KMS-11 (cell line): ENCODE data around the gene ZBTB20.

ENCODE experiments used
- H2AFZ ChIP-seq: fragments of 200-600 bp; sonication (generic); 2 replicates; pipeline ENCODE4 v1.6.1; 2016; ENCODE audit warnings: antibody characterized with exemption, mixed run types, low read depth
- H3K27ac ChIP-seq: fragments of 200-600 bp; sonication (generic); 2 replicates; pipeline ENCODE4 v1.6.1; 2016; ENCODE audit warnings: mild to moderate bottlenecking, mixed run types
- H3K27me3 ChIP-seq: fragments of 200-600 bp; sonication (generic); 2 replicates; pipeline ENCODE4 v1.6.1; 2017; ENCODE audit warnings: mild to moderate bottlenecking, low read depth, mixed run types, moderate library complexity; ENCODE audit not compliant: insufficient read depth
- H3K36me3 ChIP-seq: fragments of 200-600 bp; sonication (generic); 2 replicates; pipeline ENCODE4 v1.6.1; 2017; ENCODE audit warnings: mild to moderate bottlenecking, mixed run types; ENCODE audit not compliant: insufficient read depth
- H3K4me1 ChIP-seq: fragments of 200-600 bp; sonication (generic); 2 replicates; pipeline ENCODE4 v1.6.1; 2016; ENCODE audit warnings: mild to moderate bottlenecking, low read depth, mixed run types; ENCODE audit not compliant: poor library complexity, severe bottlenecking
- H3K4me2 ChIP-seq: fragments of 200-600 bp; sonication (generic); 2 replicates; pipeline ENCODE4 v1.7.0; 2016; ENCODE audit warnings: mild to moderate bottlenecking, mixed run types
- H3K4me3 ChIP-seq: fragments of 200-600 bp; sonication (generic); IDR thresholded peaks from 2 replicates; pipeline ENCODE4 v1.6.1; 2017; ENCODE audit warnings: low read depth, low read length, mixed read lengths; ENCODE audit not compliant: insufficient read depth
- H3K79me2 ChIP-seq: fragments of 200-600 bp; sonication (generic); 2 replicates; pipeline ENCODE4 v1.6.1; 2016; ENCODE audit warnings: low read depth, mixed run types; ENCODE audit not compliant: insufficient read depth
- H3K9ac ChIP-seq: fragments of 200-600 bp; sonication (generic); 2 replicates; pipeline ENCODE4 v1.6.1; 2016; ENCODE audit warnings: mild to moderate bottlenecking, mixed run types
- H4K20me1 ChIP-seq: fragments of 200-600 bp; sonication (generic); 2 replicates; pipeline ENCODE4 v1.6.1; 2016; ENCODE audit warnings: mild to moderate bottlenecking, mixed run types; ENCODE audit not compliant: insufficient read depth
- TF ChIP-seq, protein P1 (sequence below): fragments of 200-600 bp; sonication (generic); conservative IDR thresholded peaks from 2 replicates; pipeline ENCODE4 v1.6.1; 2017; ENCODE audit warnings: low read depth, mild to moderate bottlenecking, antibody characterized with exemption, low read length, moderate library complexity, mixed read lengths

The ZBTB20 gene

DNA sequence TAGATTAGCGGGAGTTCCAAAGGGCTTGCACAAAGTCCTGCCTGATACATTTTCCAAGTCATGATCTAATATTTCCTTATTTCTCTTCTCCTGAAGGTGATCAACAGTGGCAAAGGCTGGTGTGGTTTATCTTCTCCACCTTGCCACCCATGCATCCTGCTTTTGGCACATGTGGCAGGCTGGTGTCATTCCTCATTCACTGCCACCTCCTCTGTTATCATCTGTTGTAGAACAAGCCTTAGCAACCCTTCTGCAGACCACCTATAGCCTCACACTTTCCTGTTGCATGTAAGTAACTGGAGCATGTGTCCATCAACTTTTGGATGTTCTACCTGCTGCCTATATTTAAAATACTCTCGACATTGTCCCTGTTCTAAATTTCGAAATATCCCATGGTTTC lies 294.1 kb downstream of the ZBTB20 start:
- Histone ChIP-seq H3K79me2 (no peaks in the 10 kb centered on the region), H3K4me1 (peaks cover 10% of the 10 kb centered on the region), H3K4me2 (no peak overlapping the region), H3K9ac (no peak overlapping the region), H4K20me1 (no peaks in the 10 kb centered on the region), H3K27me3 (no peaks in the 10 kb centered on the region), H2AFZ (no peak overlapping the region), H3K4me3 (no peak overlapping the region), H3K27ac (no peak overlapping the region), H3K36me3 (no peaks in the 10 kb centered on the region)
- TF ChIP-seq, protein P1, sequence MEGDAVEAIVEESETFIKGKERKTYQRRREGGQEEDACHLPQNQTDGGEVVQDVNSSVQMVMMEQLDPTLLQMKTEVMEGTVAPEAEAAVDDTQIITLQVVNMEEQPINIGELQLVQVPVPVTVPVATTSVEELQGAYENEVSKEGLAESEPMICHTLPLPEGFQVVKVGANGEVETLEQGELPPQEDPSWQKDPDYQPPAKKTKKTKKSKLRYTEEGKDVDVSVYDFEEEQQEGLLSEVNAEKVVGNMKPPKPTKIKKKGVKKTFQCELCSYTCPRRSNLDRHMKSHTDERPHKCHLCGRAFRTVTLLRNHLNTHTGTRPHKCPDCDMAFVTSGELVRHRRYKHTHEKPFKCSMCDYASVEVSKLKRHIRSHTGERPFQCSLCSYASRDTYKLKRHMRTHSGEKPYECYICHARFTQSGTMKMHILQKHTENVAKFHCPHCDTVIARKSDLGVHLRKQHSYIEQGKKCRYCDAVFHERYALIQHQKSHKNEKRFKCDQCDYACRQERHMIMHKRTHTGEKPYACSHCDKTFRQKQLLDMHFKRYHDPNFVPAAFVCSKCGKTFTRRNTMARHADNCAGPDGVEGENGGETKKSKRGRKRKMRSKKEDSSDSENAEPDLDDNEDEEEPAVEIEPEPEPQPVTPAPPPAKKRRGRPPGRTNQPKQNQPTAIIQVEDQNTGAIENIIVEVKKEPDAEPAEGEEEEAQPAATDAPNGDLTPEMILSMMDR, result no peak

DNA sequence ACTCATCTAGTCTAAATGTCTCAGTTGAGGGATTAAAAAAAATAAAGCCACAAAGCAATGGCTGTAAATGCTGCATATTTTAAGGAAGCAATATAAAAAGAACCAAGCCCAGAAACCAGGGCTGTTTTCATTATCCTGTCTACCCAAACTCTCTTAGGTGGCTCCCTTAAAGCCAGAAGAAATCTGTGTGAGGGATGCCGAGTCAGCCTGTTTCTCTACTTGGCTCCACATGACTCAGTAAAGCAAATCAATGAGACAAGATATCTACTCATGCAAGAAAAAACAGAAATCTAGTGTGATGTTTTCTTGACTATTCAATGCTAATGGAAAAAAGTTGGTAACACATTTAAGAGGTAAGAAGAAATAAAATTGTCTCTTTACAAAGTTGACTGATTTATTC lies 296.2 kb downstream of the ZBTB20 start:
- no peak overlapping the region for H2AFZ ChIP-seq
- TF ChIP-seq, protein P1, result no peak
- H3K4me1 ChIP-seq, result peaks cover 10% of the 10 kb centered on the region
- H3K36me3 ChIP-seq, result no peaks in the 10 kb centered on the region
- H4K20me1 ChIP-seq, result no peaks in the 10 kb centered on the region
- H3K9ac ChIP-seq, result no peak overlapping the region
- H3K4me3 ChIP-seq, result no peak overlapping the region
- H3K79me2 ChIP-seq, result no peaks in the 10 kb centered on the region
- no peak overlapping the region for H3K4me2 ChIP-seq
- H3K27me3 ChIP-seq, result no peaks in the 10 kb centered on the region
- no peak overlapping the region for H3K27ac ChIP-seq

DNA sequence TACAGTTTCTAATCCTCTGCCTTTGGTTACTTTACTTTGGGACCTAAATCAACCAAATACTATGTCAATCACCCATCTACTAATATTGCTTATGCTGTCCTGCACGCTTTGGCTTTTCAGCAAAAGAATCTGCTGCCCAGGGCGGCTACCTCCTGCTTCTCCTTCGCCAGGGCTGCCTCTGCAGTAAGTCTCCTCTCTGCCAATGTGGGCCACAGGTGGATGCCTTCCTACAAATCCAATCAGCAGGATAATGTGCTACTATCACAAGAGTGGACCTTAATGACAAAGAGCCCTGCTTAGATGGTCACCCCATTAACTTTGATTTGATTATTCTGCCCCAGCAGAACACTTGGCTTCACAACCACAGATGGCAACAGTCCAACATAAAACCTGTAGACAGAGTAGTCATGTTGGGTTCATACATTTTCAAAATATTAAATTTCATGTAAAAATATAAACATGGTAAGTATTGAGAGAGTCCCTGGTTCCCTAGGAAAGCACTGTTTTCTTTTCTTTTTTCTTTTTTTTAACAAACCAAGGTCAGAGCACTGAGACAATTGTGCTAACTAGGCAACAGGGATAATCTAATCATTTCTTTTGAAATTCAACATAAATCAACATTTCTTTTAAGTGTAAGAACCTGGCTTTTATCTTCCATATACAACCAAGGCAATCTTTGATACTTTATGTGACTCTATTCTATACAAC lies 298.3 kb downstream of the ZBTB20 start:
- Histone ChIP-seq H3K9ac (no peak overlapping the region), H3K4me2 (no peak overlapping the region), H3K4me3 (no peak overlapping the region), H3K27ac (no peak overlapping the region), H2AFZ (no peak overlapping the region), H3K79me2 (no peaks in the 10 kb centered on the region), H3K36me3 (no peaks in the 10 kb centered on the region), H3K4me1 (peaks cover 10% of the 10 kb centered on the region), H3K27me3 (no peaks in the 10 kb centered on the region), H4K20me1 (no peaks in the 10 kb centered on the region)
- TF ChIP-seq, protein P1, result no peak

DNA sequence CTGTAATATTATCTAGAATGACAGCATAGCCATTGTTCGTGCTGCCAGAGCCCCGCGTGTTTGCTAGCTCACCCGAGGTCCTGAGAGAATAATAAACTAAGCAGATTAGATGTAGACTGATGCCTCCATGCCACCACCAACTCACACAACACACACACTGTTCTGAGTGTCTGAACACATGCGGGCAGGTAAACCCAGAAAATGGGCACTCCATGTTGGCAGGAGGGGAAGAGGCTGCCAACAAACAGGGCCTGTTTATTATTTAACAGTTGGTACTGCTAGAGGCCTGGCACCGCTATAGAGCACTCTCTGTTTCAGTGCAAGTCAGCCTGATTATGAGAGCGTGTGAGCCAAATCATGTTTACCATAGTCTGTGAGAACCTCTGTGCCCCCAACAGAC lies 299.0 kb downstream of the ZBTB20 start:
- H3K4me2 ChIP-seq, result no peak overlapping the region
- no peak overlapping the region for H3K27ac ChIP-seq
- H3K36me3 ChIP-seq, result no peaks in the 10 kb centered on the region
- H3K9ac ChIP-seq, result no peak overlapping the region
- no peaks in the 10 kb centered on the region for H3K79me2 ChIP-seq
- TF ChIP-seq, protein P1, result no peak
- H3K27me3 ChIP-seq, result no peaks in the 10 kb centered on the region
- H4K20me1 ChIP-seq, result no peaks in the 10 kb centered on the region
- H2AFZ ChIP-seq, result no peak overlapping the region
- H3K4me1 ChIP-seq, result peaks cover 10% of the 10 kb centered on the region
- H3K4me3 ChIP-seq, result no peak overlapping the region
